ENCODE data around the gene TTC22.
"Not testable (repeated sequence)": the region's sequence is repeated elsewhere in the genome, so short reads cannot be mapped to it uniquely, and the experiment has no call there.

The TTC22 gene

DNA sequence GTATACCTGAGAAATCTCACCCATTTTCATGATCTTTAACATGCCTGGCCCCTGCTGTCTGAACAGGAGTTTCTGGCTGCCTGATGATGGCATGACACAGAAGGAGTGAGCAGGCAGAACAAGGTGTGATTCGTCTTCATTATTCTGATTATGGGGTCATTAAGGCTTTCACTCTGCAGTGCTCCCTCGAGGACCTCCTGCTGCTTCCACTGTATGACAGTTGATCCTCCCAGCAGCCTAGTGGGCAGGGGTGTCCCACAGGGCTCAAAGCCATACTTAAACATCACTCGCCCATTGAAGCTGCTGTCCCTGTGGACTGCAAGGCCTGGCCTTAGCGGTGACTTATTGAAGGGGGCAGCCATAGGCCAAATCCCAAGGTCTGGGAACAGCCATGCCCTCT lies 24.1 kb downstream of the TTC22 start:
- Histone ChIP-seq H3K27me3 (no peaks in the 10 kb centered on the region), H3K9me3 (no peaks in the 10 kb centered on the region), H3K4me3 (ENCODE audit: low read depth, low read length) (no peak overlapping the region), H3K36me3 (no peaks in the 10 kb centered on the region), H3K4me1 (no peaks in the 10 kb centered on the region)
- no peak for DNase-seq
- TF ChIP-seq, protein P1, sequence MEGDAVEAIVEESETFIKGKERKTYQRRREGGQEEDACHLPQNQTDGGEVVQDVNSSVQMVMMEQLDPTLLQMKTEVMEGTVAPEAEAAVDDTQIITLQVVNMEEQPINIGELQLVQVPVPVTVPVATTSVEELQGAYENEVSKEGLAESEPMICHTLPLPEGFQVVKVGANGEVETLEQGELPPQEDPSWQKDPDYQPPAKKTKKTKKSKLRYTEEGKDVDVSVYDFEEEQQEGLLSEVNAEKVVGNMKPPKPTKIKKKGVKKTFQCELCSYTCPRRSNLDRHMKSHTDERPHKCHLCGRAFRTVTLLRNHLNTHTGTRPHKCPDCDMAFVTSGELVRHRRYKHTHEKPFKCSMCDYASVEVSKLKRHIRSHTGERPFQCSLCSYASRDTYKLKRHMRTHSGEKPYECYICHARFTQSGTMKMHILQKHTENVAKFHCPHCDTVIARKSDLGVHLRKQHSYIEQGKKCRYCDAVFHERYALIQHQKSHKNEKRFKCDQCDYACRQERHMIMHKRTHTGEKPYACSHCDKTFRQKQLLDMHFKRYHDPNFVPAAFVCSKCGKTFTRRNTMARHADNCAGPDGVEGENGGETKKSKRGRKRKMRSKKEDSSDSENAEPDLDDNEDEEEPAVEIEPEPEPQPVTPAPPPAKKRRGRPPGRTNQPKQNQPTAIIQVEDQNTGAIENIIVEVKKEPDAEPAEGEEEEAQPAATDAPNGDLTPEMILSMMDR (IDR thresholded peaks at IDR 0.05; ENCODE audit: low read depth, low read length): no peak

GRCh38 chr1:54775828-54776721 lies 25.0 kb downstream of the TTC22 start:
- DNase-seq; H3K4me1 ChIP-seq; H3K27me3 ChIP-seq; H3K9me3 ChIP-seq; H3K4me3 ChIP-seq (ENCODE audit: low read depth, low read length); H3K36me3 ChIP-seq: not testable (repeated sequence)

- Histone ChIP-seq H3K36me3 (no peaks in the 10 kb centered on the region), H3K9me3 (no peaks in the 10 kb centered on the region), H3K4me3 (ENCODE audit: low read depth, low read length) (no peak overlapping the region), H3K4me1 (no peaks in the 10 kb centered on the region), H3K27me3 (no peaks in the 10 kb centered on the region)
- TF ChIP-seq, protein P1 (IDR thresholded peaks at IDR 0.05; ENCODE audit: low read depth, low read length): no peak
- DNase-seq: peak; percentile 75
Observed at GRCh38 chr1:54774820-54775498, 26.2 kb downstream of the TTC22 start.

GRCh38 chr1:54772951-54773350 lies 28.2 kb downstream of the TTC22 start:
- TF ChIP-seq, protein P1 (IDR thresholded peaks at IDR 0.05; ENCODE audit: low read depth, low read length): no peak
- no peaks in the 10 kb centered on the region for H3K27me3 ChIP-seq
- no peaks in the 10 kb centered on the region for H3K36me3 ChIP-seq
- no peak for DNase-seq
- H3K4me3 ChIP-seq (ENCODE audit: low read depth, low read length): no peak overlapping the region
- H3K4me1 ChIP-seq: no peaks in the 10 kb centered on the region
- no peaks in the 10 kb centered on the region for H3K9me3 ChIP-seq

DNA sequence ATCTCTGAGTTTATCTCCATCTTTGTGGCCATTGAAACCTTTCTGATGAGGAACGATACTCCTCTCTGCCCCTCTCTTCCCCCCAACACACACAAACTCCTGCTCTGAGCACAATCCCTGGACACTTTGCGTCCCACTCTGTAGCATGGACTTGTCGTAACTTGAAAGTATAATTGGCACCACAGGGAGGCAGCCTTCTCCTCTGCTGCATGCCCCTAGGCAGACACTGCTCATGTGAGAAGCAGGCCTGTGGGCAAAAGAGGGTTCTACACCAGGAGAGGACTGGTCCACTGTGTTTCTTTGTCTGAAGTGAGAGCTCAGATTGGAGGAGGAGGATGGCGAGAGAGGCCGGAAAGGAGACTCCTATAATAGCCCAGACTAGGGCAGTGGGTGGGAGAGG lies 33.0 kb downstream of the TTC22 start:
- no peak overlapping the region for H3K4me3 ChIP-seq (ENCODE audit: low read depth, low read length)
- H3K36me3 ChIP-seq: no peaks in the 10 kb centered on the region
- TF ChIP-seq, protein P1 (IDR thresholded peaks at IDR 0.05; ENCODE audit: low read depth, low read length): peak; percentile 22; the same call in 1 of the 2 replicates
- no peaks in the 10 kb centered on the region for H3K9me3 ChIP-seq
- DNase-seq: peak; percentile 15
- no peaks in the 10 kb centered on the region; the same call in 1 of the 2 replicates for H3K4me1 ChIP-seq
- no peaks in the 10 kb centered on the region for H3K27me3 ChIP-seq

DNA sequence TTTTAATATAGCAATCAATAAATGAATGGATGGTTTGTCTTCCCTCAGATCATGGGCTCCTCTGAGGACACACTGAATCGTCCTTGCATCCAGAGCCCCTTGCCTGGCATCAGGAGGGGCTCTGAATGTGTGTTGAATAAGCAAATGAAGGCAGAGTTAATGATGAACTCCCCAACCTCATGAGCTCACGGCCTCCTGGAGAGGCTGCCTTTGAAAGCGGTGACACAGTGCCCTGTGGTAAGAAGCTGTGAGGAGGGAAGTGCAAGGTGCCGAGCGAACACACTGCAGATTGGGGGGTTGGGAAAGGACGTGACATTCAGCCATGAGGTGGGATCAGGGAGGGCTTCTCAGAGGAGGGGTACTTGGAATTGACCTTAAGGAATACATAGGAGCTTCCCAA lies 33.6 kb downstream of the TTC22 start:
- no peaks in the 10 kb centered on the region for H3K9me3 ChIP-seq
- DNase-seq: no peak
- TF ChIP-seq, protein P1 (IDR thresholded peaks at IDR 0.05; ENCODE audit: low read depth, low read length): no peak
- no peaks in the 10 kb centered on the region; the same call in 1 of the 2 replicates for H3K4me1 ChIP-seq
- H3K4me3 ChIP-seq (ENCODE audit: low read depth, low read length): no peak overlapping the region
- no peaks in the 10 kb centered on the region for H3K27me3 ChIP-seq
- H3K36me3 ChIP-seq: no peaks in the 10 kb centered on the region
